NCI-H2029 (cell line): Measurements from ENCODE around the gene NFX1.
"Not testable (repeated sequence)": the region's sequence is repeated elsewhere in the genome, so short reads cannot be mapped to it uniquely, and the experiment has no call there.

Source experiments
- DNase-seq: peaks from one replicate; lab custom pipeline; 2025; lab: John Stamatoyannopoulos, UW

The NFX1 gene

GRCh38 chr9:33364127-33364526 lies 73.8 kb downstream of the NFX1 start:
- DNase-seq, result no peak

- DNase-seq, result not testable (repeated sequence)
These were observed 74.5 kb downstream of the NFX1 start for GRCh38 chr9:33364814-33365213.

GRCh38 chr9:33366979-33367480 lies 76.7 kb downstream of the NFX1 start:
- no peak for DNase-seq

- DNase-seq, result no peak
These were observed 82.6 kb downstream of the NFX1 start for GRCh38 chr9:33372900-33373299.

GRCh38 chr9:33374190-33374589 lies 83.9 kb downstream of the NFX1 start:
- DNase-seq, result no peak

- DNase-seq, result peak; percentile 77
These were observed 84.4 kb downstream of the NFX1 start for GRCh38 chr9:33374634-33375237.

GRCh38 chr9:33375238-33375840 lies 85.0 kb downstream of the NFX1 start:
- no peak for DNase-seq

- DNase-seq, result no peak
These were observed 85.6 kb downstream of the NFX1 start for GRCh38 chr9:33375841-33376321.

GRCh38 chr9:33377089-33377715 lies 86.9 kb downstream of the NFX1 start:
- no peak for DNase-seq

- no peak for DNase-seq
These were observed 87.9 kb downstream of the NFX1 start for GRCh38 chr9:33378121-33378795.

GRCh38 chr9:33379666-33380389 lies 89.5 kb downstream of the NFX1 start:
- no peak for DNase-seq

GRCh38 chr9:33380390-33381094 lies 90.2 kb downstream of the NFX1 start:
- no peak for DNase-seq

GRCh38 chr9:33381231-33381791 lies 91.0 kb downstream of the NFX1 start:
- no peak for DNase-seq

- DNase-seq, result not testable (repeated sequence)
These were observed 92.1 kb downstream of the NFX1 start for GRCh38 chr9:33382397-33382796.

- DNase-seq, result not testable (repeated sequence)
These were observed 93.1 kb downstream of the NFX1 start for GRCh38 chr9:33383396-33383795.

- not testable (repeated sequence) for DNase-seq
These were observed 95.2 kb downstream of the NFX1 start for GRCh38 chr9:33385536-33385935.

- DNase-seq, result not testable (repeated sequence)
These were observed 95.8 kb downstream of the NFX1 start for GRCh38 chr9:33385979-33386640.

- DNase-seq, result not testable (repeated sequence)
These were observed 96.3 kb downstream of the NFX1 start for GRCh38 chr9:33386641-33386996.

- DNase-seq, result not testable (repeated sequence)
These were observed 96.7 kb downstream of the NFX1 start for GRCh38 chr9:33386998-33387397.
